HL-60/S4 treated with phorbol 12-myristate 13-acetate at 8.2 ng/mL for 4 days and 3 days (cell line): Measurements from ENCODE around the gene CPNE5.

Experiments
- in situ Hi-C: fragments of 300-500 bp; cut with MboI; formaldehyde crosslinking; loops from 2 replicates; pipeline ENCODE4 v1.15.0; 2022; ENCODE audit warnings: low sequenced_read_pairs

CPNE5 gene

DNA sequence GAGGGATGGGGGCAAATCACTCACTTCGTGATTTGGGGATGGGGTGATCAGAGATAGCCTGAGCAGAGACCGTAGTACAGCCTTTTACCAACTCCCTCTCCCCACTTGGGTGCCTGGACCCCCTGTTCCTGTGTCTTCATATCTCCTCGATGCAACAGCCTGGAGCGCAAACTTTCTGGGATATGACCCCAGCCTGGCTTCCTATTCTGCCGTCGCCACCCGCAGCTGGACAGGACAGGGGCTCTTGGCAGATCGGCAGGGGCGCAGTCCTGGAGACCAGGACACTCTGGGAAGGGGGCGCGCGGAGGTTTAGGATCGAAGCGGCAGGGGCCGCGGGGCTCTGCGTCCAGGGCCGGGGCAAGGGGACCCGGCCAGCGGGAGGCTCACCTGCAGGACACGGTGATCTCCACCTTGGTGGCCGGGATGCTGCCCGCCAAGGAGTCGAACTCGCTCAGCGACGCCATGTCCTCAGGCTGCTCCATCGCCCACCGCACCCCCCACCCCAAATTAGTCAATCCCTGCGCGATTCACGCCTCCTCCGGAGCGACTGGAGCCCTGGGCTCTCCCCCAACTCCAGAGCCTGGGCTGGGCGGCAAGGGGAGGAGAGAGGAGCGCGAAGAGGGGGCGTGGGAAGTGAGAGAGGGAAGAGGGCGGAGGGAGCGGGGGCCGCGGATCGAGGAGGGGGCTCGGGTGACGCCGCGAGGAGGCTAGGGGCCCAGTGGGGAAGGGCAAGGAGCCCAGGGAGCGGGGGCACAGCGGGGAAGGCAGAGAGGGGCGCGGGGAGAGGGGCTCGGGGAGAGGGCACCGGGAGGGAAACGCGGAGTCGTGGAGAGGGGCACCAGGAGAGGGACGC lies at the start of gene CPNE5:
Gene CPNE5, minus strand, starts transcription at position 549 of the 853 bp plus-strand sequence. Its CDS starts 67 bp downstream, at position 482.
- in situ Hi-C loops = no loop called here

DNA sequence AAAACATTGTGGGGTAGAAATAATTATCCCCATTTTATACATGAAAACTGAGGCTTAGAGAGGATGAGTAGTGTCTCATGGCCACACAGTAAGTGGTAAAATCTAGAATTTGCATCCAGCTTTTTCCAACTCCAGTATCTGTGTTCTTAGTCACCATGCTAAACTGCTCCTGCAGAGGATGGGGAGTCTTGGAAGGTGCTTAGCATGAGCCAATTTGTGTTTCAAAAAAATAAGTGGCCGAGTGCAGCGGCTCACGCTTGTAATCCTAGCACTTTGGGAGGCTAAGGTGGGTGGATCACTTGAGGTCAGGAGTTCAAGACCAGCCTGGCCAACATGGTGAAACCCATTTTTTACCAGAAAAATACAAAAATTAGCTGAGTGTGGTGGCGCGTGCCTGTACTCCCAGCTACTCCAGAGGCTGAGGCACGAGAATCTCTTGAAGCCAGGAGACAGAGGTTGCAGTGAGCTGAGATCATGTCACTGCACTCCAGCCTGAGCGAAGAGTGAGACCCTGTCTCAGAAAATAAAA lies 48.9 kb upstream of the CPNE5 start:
- in situ Hi-C loops = no loop called here

DNA sequence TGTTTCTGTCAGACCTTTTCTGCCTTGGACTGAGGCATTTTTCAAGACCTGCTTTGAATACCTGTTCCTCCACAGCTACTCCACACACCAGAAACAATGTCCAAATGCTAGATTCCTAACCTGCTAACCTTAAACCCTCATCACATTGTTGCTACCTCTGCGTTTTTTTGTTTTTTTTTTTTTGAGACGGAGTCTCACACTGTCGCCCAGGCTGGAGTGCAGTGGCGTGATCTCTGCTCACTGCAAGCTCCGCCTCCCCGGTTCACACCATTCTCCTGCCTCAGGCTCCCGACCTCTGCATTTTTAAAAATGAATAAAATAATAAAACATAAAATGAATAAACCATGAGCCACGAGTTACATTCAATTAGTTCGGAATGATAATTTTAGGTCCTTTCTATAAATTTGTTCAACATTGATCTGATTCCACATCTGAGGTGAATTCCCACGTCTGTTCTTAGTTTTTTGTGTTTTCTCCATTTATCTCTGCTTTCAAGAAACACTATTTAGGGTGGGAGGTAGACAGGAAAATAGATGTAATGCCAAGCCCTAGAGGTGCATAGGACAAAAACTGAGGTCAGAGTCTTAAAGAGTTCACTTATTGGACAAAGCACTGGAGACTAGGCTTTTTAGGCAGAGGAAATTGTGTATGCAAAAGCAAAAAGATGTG lies 47.8 kb upstream of the CPNE5 start:
- in situ Hi-C loops = no loop called here

DNA sequence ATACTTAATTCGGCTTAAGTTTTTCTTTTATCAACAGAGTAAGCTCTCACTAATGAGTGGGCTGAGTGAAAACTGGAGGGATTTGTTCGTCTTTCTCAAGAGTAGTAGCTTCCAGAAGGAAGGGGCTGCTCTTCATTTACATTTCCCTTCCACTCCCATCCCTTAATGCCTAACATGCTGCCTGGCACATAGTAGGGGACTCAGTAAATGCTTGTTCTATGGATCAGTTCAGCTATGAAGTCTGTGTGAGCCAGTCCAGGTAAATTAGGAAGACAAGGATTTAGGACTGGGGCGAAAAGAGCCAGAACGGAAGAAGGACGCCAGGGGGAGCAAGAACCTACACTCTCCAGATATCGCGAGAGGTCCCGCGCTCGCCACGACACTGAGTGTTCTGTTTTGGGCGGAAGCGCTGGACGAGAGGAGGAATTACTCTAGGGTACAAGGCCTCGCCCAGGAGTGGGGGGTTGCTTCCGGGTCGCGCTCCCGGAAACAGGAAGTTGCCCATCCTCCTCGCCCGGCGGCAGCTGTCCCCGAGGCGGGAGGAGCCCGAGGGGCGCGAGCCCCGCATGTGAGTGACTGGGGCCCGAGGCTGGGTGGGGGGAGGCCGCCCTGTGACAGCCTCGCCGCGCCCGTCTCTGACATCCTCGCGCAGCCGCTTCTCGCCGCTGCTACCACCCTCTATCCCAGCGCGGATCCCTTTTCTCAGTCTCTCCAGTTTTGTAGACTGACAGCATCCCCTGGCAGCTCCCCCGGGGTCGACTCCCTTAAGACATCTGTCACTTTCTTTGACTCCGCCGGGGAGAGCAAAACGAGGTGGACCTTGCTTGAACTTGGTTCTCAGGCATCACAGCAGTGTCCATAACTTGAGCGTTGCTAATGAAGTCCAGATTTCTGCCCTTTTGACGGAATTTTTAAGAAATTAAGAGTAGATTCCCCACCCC lies 46.5 kb upstream of the CPNE5 start, which contains the start of gene C6orf89:
Gene C6orf89, plus strand, starts transcription at position 492 of the 941 bp plus-strand sequence. CDS start 13,493 bp downstream, outside the sequence.
- in situ Hi-C loops = no loop called here

DNA sequence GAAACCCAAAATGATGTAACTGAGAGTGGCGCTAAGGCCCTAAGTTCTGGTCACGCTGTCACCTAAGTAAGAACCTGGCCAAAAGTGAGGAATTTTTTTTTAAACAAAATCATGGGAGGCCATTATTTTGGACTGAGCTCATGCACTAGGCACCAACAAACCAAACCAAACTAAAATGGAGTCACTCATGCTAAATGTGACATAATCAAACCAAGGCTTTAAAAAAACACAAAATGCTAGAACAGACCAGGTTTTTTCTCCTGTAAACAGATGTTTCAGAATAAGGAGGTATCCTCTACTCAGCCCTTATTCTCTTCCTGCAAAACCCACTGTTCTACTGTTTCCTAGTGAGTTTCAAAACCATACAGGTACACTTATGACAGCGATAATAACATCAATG lies 45.4 kb upstream of the CPNE5 start:
- in situ Hi-C loops = no loop called here

DNA sequence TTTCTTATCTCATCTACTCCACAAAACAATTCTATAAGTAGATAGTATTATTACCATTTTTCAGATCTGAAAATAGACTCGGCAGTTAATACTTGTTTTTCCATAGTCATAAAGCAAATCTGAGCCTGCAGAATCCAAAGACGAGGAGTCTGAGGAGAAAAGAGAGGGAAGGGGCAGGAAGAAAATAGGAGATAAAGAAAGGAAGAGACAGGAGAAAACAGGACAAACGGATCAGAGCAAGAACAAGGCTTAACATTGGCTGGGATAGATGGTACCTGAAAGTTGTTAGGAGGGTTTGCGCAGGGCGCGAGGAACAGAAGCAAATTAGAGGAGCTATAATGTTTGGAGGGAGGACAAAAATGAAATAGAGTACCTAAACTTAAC lies 36.0 kb upstream of the CPNE5 start:
- in situ Hi-C loops = no loop called here

DNA sequence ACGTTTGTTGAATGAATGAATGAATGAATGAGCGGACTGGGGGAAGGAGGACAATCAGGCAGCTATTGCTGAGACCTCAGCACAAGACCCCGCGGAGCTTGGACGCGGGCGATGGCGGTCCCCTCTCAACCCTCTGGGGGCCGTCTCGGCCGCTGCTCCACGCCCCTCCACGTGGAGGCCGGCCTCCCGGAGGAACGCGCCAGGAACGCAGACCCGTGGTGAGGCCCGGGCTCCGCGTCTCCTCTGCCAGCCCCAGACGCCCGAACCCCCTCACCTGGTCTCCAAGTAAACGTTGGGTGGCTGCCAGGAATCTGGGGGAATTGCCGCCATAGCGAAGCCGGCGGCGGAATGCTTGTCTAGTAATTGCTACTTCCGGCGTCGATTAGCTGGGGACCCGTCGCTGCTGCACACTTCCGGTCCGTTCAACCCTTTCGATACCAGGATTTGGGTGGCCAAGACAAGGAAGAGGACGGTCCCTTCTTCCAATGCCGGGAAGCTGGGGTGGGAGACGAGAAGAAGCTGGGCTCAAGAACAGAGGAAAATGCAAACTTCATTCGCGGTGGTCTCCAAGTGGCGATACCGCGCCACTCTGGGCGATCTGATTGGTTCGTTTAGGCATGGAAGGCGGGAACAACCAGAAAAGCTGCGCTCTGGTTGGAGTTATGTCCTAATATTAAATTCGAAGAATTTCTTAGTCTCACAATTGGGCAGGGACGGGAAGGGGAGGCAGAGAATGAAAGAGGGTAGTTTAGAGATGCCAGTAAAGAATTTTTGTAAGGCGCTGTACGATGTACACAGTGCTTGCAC lies 35.4 kb upstream of the CPNE5 start, which contains the start of gene PPIL1:
Gene PPIL1, minus strand, starts transcription at position 361 of the 807 bp plus-strand sequence. Its CDS starts 31 bp downstream, at position 330.
- in situ Hi-C loops = no loop called here

DNA sequence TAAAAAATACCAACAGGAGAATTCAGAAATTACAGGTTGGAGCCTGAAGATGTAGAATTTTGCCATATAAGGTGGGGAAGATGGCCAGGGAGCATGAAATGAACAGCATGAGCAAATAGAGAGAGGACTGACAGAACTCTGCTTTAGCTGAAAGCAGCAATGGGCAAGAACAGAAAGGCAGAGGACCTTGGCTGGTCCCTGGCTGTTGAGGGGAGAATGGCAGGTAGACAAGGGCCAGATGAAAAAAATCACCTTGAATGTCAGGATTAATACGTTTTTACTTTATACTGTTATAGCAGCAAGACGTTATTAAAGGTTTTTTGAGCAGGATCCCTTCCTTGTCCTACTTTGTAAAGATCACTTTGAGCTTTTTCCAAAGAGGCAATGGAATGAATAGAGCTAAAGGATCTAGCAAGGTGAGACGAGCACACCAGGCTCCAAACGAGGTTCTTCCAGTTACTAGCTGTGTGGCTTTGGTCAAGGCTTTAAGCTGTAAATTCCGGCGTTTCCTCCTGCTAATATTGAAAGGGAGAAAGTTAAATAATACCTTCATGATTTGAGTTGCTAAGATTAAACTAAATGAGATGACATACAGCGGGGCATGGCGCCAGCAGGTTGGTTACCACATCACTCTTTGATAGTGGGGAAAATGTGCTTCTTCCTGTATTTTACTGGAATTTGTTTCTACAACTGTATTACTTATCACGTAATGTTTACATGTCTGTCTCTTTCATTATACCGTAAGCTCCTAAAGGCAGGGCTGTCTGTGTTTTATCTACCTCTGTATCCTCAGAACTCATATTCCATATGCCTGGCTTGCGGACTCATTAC lies 34.6 kb upstream of the CPNE5 start:
- in situ Hi-C loops = no loop called here

DNA sequence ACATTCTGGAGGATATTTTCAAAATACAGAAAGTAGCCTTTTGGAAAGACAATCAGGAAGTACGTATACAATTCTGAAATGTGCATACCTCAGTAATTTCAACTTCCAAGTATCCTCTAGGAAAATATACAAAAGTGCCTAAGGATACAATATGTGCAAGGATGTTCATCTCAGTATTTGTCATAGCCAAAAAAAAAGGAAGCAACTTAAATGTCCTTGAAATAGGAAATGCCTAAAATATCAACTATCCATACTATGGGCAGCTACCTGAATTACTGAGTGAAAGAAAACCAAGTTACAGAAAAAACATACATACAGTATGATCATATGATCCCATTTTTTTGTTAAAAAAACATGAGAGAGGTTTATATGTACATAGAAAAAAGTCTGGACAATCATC lies 33.9 kb upstream of the CPNE5 start:
- in situ Hi-C loops = no loop called here

DNA sequence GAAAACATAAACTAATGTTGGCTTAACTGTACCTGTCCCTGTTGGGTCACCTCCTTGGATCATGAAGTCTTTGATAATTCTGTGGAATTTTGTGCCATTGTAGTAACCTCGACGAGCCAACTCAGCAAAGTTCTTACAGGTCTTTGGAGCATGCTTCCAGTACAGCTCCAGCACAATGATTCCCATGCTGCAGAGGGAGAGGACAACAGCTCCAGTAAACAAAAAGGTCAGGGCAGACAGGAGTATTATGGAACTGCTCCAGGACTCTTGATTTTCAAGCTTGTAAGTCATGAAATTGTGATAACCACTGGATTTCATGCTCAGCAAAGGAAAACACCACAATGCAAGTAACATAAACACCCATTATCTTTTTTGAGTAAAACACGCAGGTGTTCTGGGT lies 32.4 kb upstream of the CPNE5 start:
- in situ Hi-C loops = no loop called here

DNA sequence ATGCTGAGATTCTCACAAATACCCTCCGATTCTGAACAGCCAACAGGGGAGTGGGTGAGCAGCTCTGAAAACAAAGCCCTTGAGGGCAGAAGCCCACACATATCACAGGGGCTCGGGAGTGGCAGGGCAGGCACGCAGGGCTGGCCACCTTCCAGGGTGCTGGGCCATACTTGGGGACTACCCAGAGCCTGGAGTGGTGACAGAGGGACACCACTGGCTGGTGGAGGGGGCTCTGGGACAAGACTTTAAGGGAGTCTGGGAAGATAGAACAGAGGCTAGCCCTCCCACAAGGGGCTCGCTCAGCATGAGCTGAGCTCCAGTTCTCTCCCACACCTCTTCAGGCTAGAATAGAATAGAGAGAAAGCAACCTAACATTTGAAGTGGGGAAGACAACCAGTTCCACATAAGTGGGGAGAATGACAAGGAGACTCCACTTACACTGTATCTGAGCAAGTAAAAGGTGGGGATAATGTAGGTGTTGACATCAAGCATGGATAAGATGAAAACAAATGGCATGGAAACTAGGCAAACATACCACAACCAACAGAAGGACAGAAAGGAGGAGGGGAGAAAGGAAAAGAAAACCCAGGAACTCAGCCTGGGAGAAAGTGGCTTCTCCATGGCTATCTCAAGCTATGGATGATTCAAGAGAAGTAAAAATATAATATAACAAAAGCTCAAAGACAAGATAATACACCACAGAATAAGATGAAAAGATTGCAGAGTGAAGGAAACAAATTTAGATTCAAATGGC lies 28.4 kb upstream of the CPNE5 start:
- in situ Hi-C loops = no loop called here

DNA sequence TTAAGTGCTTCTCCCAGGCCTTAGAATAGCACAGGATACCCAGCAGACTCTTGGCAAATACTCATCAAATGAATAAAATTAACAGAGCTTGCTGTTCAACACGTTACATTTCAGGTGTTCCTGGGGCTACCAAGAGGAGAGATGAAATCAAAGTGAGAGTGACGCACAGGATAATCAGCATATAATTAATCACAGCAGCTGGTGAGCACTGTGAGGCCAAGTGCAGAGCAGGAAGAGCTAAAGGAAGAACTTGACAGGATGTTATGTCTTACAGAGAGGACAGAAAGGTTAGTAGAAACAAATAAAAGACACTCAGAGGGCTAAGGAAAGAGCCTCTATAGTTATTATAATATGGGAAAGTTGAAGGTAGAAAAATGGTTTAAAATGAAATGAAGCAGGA lies 26.6 kb upstream of the CPNE5 start:
- in situ Hi-C loops = no loop called here

DNA sequence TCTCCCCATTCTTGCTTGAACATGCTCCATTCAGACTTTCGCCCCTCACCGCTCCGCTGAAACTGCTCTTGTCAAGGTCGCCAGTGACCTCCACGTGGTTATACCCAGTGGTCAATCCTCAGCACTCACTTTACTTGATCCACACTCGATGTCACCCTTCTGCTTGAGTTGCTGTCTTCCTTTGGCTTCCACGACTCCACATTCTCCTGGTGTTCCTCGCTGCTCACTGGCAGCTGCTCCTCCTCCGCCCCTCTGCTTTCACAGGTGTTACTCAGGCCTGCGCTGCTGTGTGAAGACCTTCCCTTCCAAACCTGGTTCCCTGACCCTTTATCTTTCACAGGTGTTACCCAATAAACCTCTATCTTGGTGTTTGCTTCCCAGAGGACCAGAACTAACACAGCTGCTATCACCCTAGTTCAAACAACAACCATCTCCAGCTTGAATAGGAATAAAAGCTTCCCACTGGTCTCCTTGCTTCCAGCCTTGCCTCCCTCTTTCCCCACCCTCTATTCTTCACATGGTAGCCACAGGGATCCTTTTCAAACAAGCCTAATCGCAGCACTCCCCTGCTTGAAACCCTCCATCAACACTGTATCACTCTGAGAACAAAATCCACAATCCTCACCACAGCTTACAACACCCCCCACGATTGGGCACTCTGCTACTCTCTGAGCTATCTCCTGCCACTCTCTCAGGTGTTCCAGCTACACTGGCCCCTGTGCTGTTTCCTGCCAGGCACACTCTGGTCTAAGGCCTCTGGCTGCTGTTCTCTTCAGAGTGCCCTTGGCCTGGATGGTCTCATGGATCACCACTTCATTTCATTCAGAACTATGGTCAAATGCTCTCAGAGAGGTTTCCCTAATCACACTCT lies 24.7 kb upstream of the CPNE5 start:
- in situ Hi-C loops = no loop called here

DNA sequence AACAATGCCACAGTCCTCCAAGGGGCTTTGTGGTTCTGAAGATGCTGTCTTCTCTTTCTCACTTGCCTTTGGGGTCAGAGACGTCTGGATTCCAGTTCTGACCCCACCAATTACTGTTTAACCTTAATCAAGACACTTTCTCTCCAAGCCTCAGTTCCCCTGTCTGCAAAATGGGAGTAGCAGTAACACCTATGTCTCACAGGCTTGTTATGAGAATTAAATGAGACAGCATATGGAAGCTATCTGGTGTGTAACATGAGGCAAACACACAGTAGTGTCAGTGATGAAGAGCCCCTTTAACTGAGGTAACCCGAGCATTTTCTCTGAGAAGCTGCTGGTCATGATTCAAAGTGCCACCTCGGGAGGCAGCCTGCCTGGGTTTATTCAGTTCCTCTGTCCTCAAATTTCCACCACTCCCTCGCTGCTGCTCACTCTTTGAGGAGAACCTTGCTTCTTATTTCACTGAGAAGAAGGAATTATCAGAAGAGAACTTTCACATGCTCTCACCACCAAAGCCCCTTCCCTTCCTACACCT lies 23.7 kb upstream of the CPNE5 start:
- in situ Hi-C loops = no loop called here

DNA sequence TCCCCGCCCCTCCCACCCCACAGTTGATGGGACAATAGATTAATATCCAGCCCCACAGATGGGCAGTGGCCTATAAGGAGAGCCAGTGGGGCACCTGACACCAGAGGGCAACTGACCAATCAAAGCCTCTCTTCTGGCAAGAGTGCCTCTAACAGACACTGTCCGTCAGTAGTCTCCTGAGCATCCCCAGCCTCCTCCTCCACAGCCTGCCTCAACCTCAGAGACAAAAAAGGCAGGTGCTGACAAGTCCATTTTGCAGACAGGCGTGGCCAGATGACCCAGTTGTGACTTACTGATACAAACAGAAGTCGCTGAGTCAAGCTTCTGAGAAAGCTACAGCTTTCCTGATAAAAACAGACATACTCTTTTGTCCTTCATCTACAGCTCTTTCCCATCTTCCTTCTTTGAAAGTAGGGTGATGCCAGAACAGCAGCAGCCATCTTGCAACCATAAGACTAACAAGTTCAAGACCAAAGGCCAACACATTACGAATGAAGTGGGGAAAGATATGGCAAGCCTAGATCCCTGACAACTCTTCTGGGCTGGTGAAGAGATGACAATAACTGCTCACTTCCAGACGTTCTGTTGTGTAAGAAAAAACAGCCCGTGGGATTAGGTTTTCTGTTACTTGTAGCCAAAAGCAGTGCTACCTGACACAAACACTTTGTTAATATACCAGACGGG lies 23.1 kb upstream of the CPNE5 start:
- in situ Hi-C loops = no loop called here

DNA sequence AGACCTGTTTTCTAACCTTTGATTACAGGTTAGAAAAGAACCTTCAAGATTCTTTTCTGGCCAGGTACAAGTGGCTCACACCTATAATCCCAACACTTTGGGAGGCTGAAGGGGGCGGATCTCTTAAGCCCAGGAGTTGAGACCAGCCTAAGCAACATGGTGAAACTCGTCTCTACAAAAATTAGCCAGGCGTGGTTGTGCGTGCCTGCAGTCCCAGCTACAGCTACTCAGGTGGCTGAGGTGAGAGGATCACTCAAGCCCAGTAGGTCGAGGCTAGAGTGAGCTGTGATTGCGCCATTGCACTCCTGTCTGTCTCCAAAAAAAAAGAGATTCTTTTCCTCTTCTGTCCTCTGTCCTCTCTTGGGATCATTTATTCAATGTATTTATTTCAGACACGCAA lies 20.9 kb upstream of the CPNE5 start:
- in situ Hi-C loops = no loop called here
